ENCODE results near the gene TMEM135.
"Not testable (repeated sequence)": the region's sequence is repeated elsewhere in the genome, so short reads cannot be mapped to it uniquely, and the experiment has no call there.

The TMEM135 gene

GRCh38 chr11:86999859-87000753 lies 37.6 kb upstream of the TMEM135 start:
- no peak overlapping the region for H3K27ac ChIP-seq (ENCODE audit: low read depth, low read length)
- H3K27me3 ChIP-seq (ENCODE audit: control insufficient read depth in 5 of 5, insufficient read depth in 4 of 5, low read length in 5 of 5): no peaks in the 10 kb centered on the region
- no peaks in the 10 kb centered on the region for H3K9me3 ChIP-seq (ENCODE audit: control insufficient read depth in 5 of 5, low read length in 5 of 5)
- peaks cover 0 to 21% (median 4%) of the 10 kb centered on the region in 5 donors for H3K4me1 ChIP-seq (ENCODE audit: control insufficient read depth in 5 of 5, insufficient read depth in 5 of 5, low read length in 5 of 5)
- no peak overlapping the region for H3K4me3 ChIP-seq (ENCODE audit: low read depth in 1 of 5, low read length in 5 of 5)
- no peaks in the 10 kb centered on the region for H3K36me3 ChIP-seq (ENCODE audit: control insufficient read depth in 5 of 5, insufficient read depth in 5 of 5, low read length in 5 of 5)
- H3K9ac ChIP-seq (ENCODE audit: low read length in 5 of 5): peak overlapping the region in 1 of 5 donors; percentile 41

- Histone ChIP-seq H3K27ac (ENCODE audit: low read depth, low read length) (peak overlapping the region; percentile 15), H3K36me3 (ENCODE audit: control insufficient read depth in 5 of 5, insufficient read depth in 5 of 5, low read length in 5 of 5) (no peaks in the 10 kb centered on the region), H3K4me1 (ENCODE audit: control insufficient read depth in 5 of 5, insufficient read depth in 5 of 5, low read length in 5 of 5) (peaks cover 0 to 21% (median 9%) of the 10 kb centered on the region in 5 donors), H3K9ac (ENCODE audit: low read length in 5 of 5) (no peak overlapping the region), H3K27me3 (ENCODE audit: control insufficient read depth in 5 of 5, insufficient read depth in 4 of 5, low read length in 5 of 5) (no peaks in the 10 kb centered on the region), H3K4me3 (ENCODE audit: low read depth in 1 of 5, low read length in 5 of 5) (no peak overlapping the region), H3K9me3 (ENCODE audit: control insufficient read depth in 5 of 5, low read length in 5 of 5) (no peaks in the 10 kb centered on the region)
Observed at GRCh38 chr11:87002918-87003317, 34.8 kb upstream of the TMEM135 start.

- H3K36me3 ChIP-seq (ENCODE audit: control insufficient read depth in 5 of 5, insufficient read depth in 5 of 5, low read length in 5 of 5); H3K27ac ChIP-seq (ENCODE audit: low read depth, low read length); H3K27me3 ChIP-seq (ENCODE audit: control insufficient read depth in 5 of 5, insufficient read depth in 4 of 5, low read length in 5 of 5); H3K9ac ChIP-seq (ENCODE audit: low read length in 5 of 5); H3K4me3 ChIP-seq (ENCODE audit: low read depth in 1 of 5, low read length in 5 of 5); H3K9me3 ChIP-seq (ENCODE audit: control insufficient read depth in 5 of 5, low read length in 5 of 5): not testable (repeated sequence)
- peaks cover 0 to 28% (median 11%) of the 10 kb centered on the region in 5 donors for H3K4me1 ChIP-seq (ENCODE audit: control insufficient read depth in 5 of 5, insufficient read depth in 5 of 5, low read length in 5 of 5)
Observed at GRCh38 chr11:87004281-87004680, 33.5 kb upstream of the TMEM135 start.

- Histone ChIP-seq H3K36me3 (ENCODE audit: control insufficient read depth in 5 of 5, insufficient read depth in 5 of 5, low read length in 5 of 5) (no peaks in the 10 kb centered on the region), H3K9ac (ENCODE audit: low read length in 5 of 5) (no peak overlapping the region), H3K9me3 (ENCODE audit: control insufficient read depth in 5 of 5, low read length in 5 of 5) (no peaks in the 10 kb centered on the region), H3K27ac (ENCODE audit: low read depth, low read length) (no peak overlapping the region), H3K27me3 (ENCODE audit: control insufficient read depth in 5 of 5, insufficient read depth in 4 of 5, low read length in 5 of 5) (no peaks in the 10 kb centered on the region), H3K4me1 (ENCODE audit: control insufficient read depth in 5 of 5, insufficient read depth in 5 of 5, low read length in 5 of 5) (peaks cover 0 to 20% (median 11%) of the 10 kb centered on the region in 5 donors), H3K4me3 (ENCODE audit: low read depth in 1 of 5, low read length in 5 of 5) (no peak overlapping the region)
Observed at GRCh38 chr11:87005569-87005921, 32.2 kb upstream of the TMEM135 start.

GRCh38 chr11:87006035-87006434 lies 31.7 kb upstream of the TMEM135 start:
- Histone ChIP-seq H3K4me3 (ENCODE audit: low read depth in 1 of 5, low read length in 5 of 5) (no peak overlapping the region), H3K9me3 (ENCODE audit: control insufficient read depth in 5 of 5, low read length in 5 of 5) (no peaks in the 10 kb centered on the region), H3K36me3 (ENCODE audit: control insufficient read depth in 5 of 5, insufficient read depth in 5 of 5, low read length in 5 of 5) (no peaks in the 10 kb centered on the region), H3K9ac (ENCODE audit: low read length in 5 of 5) (no peak overlapping the region), H3K27me3 (ENCODE audit: control insufficient read depth in 5 of 5, insufficient read depth in 4 of 5, low read length in 5 of 5) (no peaks in the 10 kb centered on the region), H3K4me1 (ENCODE audit: control insufficient read depth in 5 of 5, insufficient read depth in 5 of 5, low read length in 5 of 5) (peaks cover 0 to 20% (median 11%) of the 10 kb centered on the region in 5 donors), H3K27ac (ENCODE audit: low read depth, low read length) (no peak overlapping the region)

GRCh38 chr11:87007963-87008362 lies 29.8 kb upstream of the TMEM135 start:
- H3K4me3 ChIP-seq (ENCODE audit: low read depth in 1 of 5, low read length in 5 of 5): no peak overlapping the region
- peaks cover 0 to 28% (median 11%) of the 10 kb centered on the region in 5 donors for H3K4me1 ChIP-seq (ENCODE audit: control insufficient read depth in 5 of 5, insufficient read depth in 5 of 5, low read length in 5 of 5)
- H3K27ac ChIP-seq (ENCODE audit: low read depth, low read length): peak overlapping the region; percentile 67
- H3K36me3 ChIP-seq (ENCODE audit: control insufficient read depth in 5 of 5, insufficient read depth in 5 of 5, low read length in 5 of 5): no peaks in the 10 kb centered on the region
- H3K9me3 ChIP-seq (ENCODE audit: control insufficient read depth in 5 of 5, low read length in 5 of 5): no peaks in the 10 kb centered on the region
- no peaks in the 10 kb centered on the region for H3K27me3 ChIP-seq (ENCODE audit: control insufficient read depth in 5 of 5, insufficient read depth in 4 of 5, low read length in 5 of 5)
- H3K9ac ChIP-seq (ENCODE audit: low read length in 5 of 5): no peak overlapping the region

- H3K4me3 ChIP-seq (ENCODE audit: low read depth in 1 of 5, low read length in 5 of 5): no peak overlapping the region
- H3K36me3 ChIP-seq (ENCODE audit: control insufficient read depth in 5 of 5, insufficient read depth in 5 of 5, low read length in 5 of 5): no peaks in the 10 kb centered on the region
- peaks cover 2 to 37% (median 22%) of the 10 kb centered on the region in 5 donors for H3K4me1 ChIP-seq (ENCODE audit: control insufficient read depth in 5 of 5, insufficient read depth in 5 of 5, low read length in 5 of 5)
- H3K27me3 ChIP-seq (ENCODE audit: control insufficient read depth in 5 of 5, insufficient read depth in 4 of 5, low read length in 5 of 5): no peaks in the 10 kb centered on the region
- no peak overlapping the region for H3K9ac ChIP-seq (ENCODE audit: low read length in 5 of 5)
- peak overlapping the region; percentile 95 for H3K27ac ChIP-seq (ENCODE audit: low read depth, low read length)
- no peaks in the 10 kb centered on the region for H3K9me3 ChIP-seq (ENCODE audit: control insufficient read depth in 5 of 5, low read length in 5 of 5)
Observed at GRCh38 chr11:87012089-87012488, 25.6 kb upstream of the TMEM135 start.

- peaks cover 2 to 34% (median 19%) of the 10 kb centered on the region in 5 donors for H3K4me1 ChIP-seq (ENCODE audit: control insufficient read depth in 5 of 5, insufficient read depth in 5 of 5, low read length in 5 of 5)
Observed at GRCh38 chr11:87012673-87013072, 25.1 kb upstream of the TMEM135 start.

GRCh38 chr11:87013912-87014825 lies 23.6 kb upstream of the TMEM135 start:
- Histone ChIP-seq H3K36me3 (ENCODE audit: control insufficient read depth in 5 of 5, insufficient read depth in 5 of 5, low read length in 5 of 5) (no peaks in the 10 kb centered on the region), H3K27me3 (ENCODE audit: control insufficient read depth in 5 of 5, insufficient read depth in 4 of 5, low read length in 5 of 5) (no peaks in the 10 kb centered on the region), H3K27ac (ENCODE audit: low read depth, low read length) (peak overlapping the region; percentile 95), H3K9ac (ENCODE audit: low read length in 5 of 5) (peak overlapping the region in 3 of 5 donors; percentile 10 to 76 (median 20)), H3K9me3 (ENCODE audit: control insufficient read depth in 5 of 5, low read length in 5 of 5) (no peaks in the 10 kb centered on the region), H3K4me1 (ENCODE audit: control insufficient read depth in 5 of 5, insufficient read depth in 5 of 5, low read length in 5 of 5) (peaks cover 2 to 25% (median 14%) of the 10 kb centered on the region in 5 donors), H3K4me3 (ENCODE audit: low read depth in 1 of 5, low read length in 5 of 5) (no peak overlapping the region)

More at GRCh38 chr11:87012673-87013072, 25.1 kb upstream of the TMEM135 start:
- no peaks in the 10 kb centered on the region for H3K36me3 ChIP-seq (ENCODE audit: control insufficient read depth in 5 of 5, insufficient read depth in 5 of 5, low read length in 5 of 5)
- H3K27ac ChIP-seq (ENCODE audit: low read depth, low read length): peak overlapping the region; percentile 95
- no peak overlapping the region for H3K9ac ChIP-seq (ENCODE audit: low read length in 5 of 5)
- H3K9me3 ChIP-seq (ENCODE audit: control insufficient read depth in 5 of 5, low read length in 5 of 5): no peaks in the 10 kb centered on the region
- H3K27me3 ChIP-seq (ENCODE audit: control insufficient read depth in 5 of 5, insufficient read depth in 4 of 5, low read length in 5 of 5): no peaks in the 10 kb centered on the region
- H3K4me3 ChIP-seq (ENCODE audit: low read depth in 1 of 5, low read length in 5 of 5): no peak overlapping the region

- H3K4me3 ChIP-seq (ENCODE audit: low read depth in 1 of 5, low read length in 5 of 5): no peak overlapping the region
- peaks cover 4 to 35% (median 23%) of the 10 kb centered on the region in 5 donors for H3K4me1 ChIP-seq (ENCODE audit: control insufficient read depth in 5 of 5, insufficient read depth in 5 of 5, low read length in 5 of 5)
- no peak overlapping the region for H3K27ac ChIP-seq (ENCODE audit: low read depth, low read length)
- H3K36me3 ChIP-seq (ENCODE audit: control insufficient read depth in 5 of 5, insufficient read depth in 5 of 5, low read length in 5 of 5): no peaks in the 10 kb centered on the region
- H3K9me3 ChIP-seq (ENCODE audit: control insufficient read depth in 5 of 5, low read length in 5 of 5): no peaks in the 10 kb centered on the region
- no peak overlapping the region for H3K9ac ChIP-seq (ENCODE audit: low read length in 5 of 5)
- no peaks in the 10 kb centered on the region for H3K27me3 ChIP-seq (ENCODE audit: control insufficient read depth in 5 of 5, insufficient read depth in 4 of 5, low read length in 5 of 5)
Observed at GRCh38 chr11:87015645-87016044, 22.1 kb upstream of the TMEM135 start.
